H1 (cell line): ENCODE measurements around the gene COL20A1. TPM values are rescaled to one million over a fixed set of nuclear protein-coding genes. Genes with fewer than 3 reads are reported as not detected.
A peak's percentile ranks its signal among the peaks of the same experiment; 100 is the strongest.

ENCODE experiments used
- CTCF ChIA-PET: fragments of 300-600 bp; sonication (Branson Sonifier 250); formaldehyde crosslinking; loops from one replicate; lab custom pipeline; 2021; ENCODE audit not compliant: partially characterized antibody; lab: Charles Lee
- POLR2A ChIA-PET: fragments of 300-600 bp; sonication (Branson Sonifier 250); formaldehyde crosslinking; loops from one replicate; lab custom pipeline; 2021; ENCODE audit warnings: inconsistent platforms; ENCODE audit not compliant: partially characterized antibody; lab: Charles Lee
- DNase-seq, 2 experiments: peaks; one replicate each; pipeline versions ENCODE4 v3.0.0 to v3.0.0-alpha.2; 2010 to 2022; ENCODE audit warnings: low spot score in 2 of 2, low read depth in 1 of 2, mixed read lengths in 1 of 2
- FAIRE-seq: peaks from 2 replicates; lab custom pipeline; 2011; peaks lifted over from hg19 to GRCh38; lab: Jason Lieb, UNC
- H2AFZ ChIP-seq: 2 replicates; pipeline ENCODE4 v1.8.1; 2012; ENCODE audit warnings: low read length, inconsistent platforms
- H2AK5ac ChIP-seq: 2 replicates; pipeline ENCODE4 v1.6.1; 2013; ENCODE audit warnings: low read depth, low read length
- H2BK120ac ChIP-seq: replicated peaks from 2 replicates; pipeline ENCODE3; 2013; ENCODE audit warnings: low read depth, low read length, inconsistent platforms
- H2BK12ac ChIP-seq: 2 replicates; pipeline ENCODE4 v1.6.1; 2013; ENCODE audit warnings: low read depth, low read length
- H2BK15ac ChIP-seq: 2 replicates; pipeline ENCODE4 v1.6.1; 2013; ENCODE audit warnings: low read length
- H2BK20ac ChIP-seq: 2 replicates; pipeline ENCODE4 v1.6.1; 2013; ENCODE audit warnings: low read length
- H2BK5ac ChIP-seq: 2 replicates; pipeline ENCODE4 v1.6.1; 2013; ENCODE audit warnings: low read depth, low read length
- H3K14ac ChIP-seq: 2 replicates; pipeline ENCODE4 v1.6.1; 2013; ENCODE audit warnings: inconsistent platforms; ENCODE audit not compliant: insufficient read length
- H3K18ac ChIP-seq: 2 replicates; pipeline ENCODE4 v1.6.1; 2013; ENCODE audit warnings: low read length; ENCODE audit errors: extremely low read depth
- H3K23ac ChIP-seq: 2 replicates; pipeline ENCODE4 v1.6.1; 2013; ENCODE audit warnings: inconsistent platforms; ENCODE audit not compliant: insufficient read length
- H3K23me2 ChIP-seq: 2 replicates; pipeline ENCODE4 v1.6.1; 2013; ENCODE audit warnings: low read depth, low read length
- H3K27ac ChIP-seq: 2 replicates; pipeline ENCODE4 v1.6.1; 2011; ENCODE audit warnings: low read depth, low read length, inconsistent platforms
- H3K27me3 ChIP-seq, 4 experiments: replicated peaks in 1 of 4; 1 replicate in 1 of 4; 2 replicates in 3 of 4; pipeline versions ENCODE4 v1.6.1 to v1.8.1; 2011 to 2013; ENCODE audit warnings: low read length in 3 of 4, mild to moderate bottlenecking in 3 of 4, inconsistent platforms in 2 of 4, mixed read lengths in 2 of 4, moderate library complexity in 1 of 4; ENCODE audit not compliant: control insufficient read depth in 3 of 4, insufficient read depth in 3 of 4; ENCODE audit errors: extremely low read depth in 1 of 4
- H3K36me3 ChIP-seq, 4 experiments: 2 replicates each; pipeline versions ENCODE4 v1.6.1 to v1.8.1; 2011 to 2013; ENCODE audit warnings: mild to moderate bottlenecking in 4 of 4, low read length in 3 of 4, moderate library complexity in 2 of 4, control low read depth in 1 of 4, inconsistent platforms in 1 of 4; ENCODE audit not compliant: insufficient read depth in 4 of 4, control insufficient read depth in 2 of 4
- H3K4ac ChIP-seq: replicated peaks from 2 replicates; pipeline ENCODE3; 2013; ENCODE audit warnings: low read length, low read depth, mixed read lengths, inconsistent platforms; ENCODE audit not compliant: insufficient read length
- H3K4me1 ChIP-seq, 4 experiments: replicated peaks in 1 of 4; 1 replicate in 1 of 4; 2 replicates in 3 of 4; pipeline versions ENCODE4 v1.6.1 to v1.8.1; 2011 to 2013; ENCODE audit warnings: low read length in 3 of 4, inconsistent platforms in 2 of 4, mixed read lengths in 1 of 4; ENCODE audit not compliant: insufficient read depth in 4 of 4, control insufficient read depth in 3 of 4
- H3K4me2 ChIP-seq, 2 experiments: 2 replicates each; pipeline versions ENCODE4 v1.6.1 to v1.8.1; 2011 to 2013; ENCODE audit warnings: low read depth in 2 of 2, low read length in 2 of 2, control low read depth in 1 of 2, inconsistent platforms in 1 of 2, mild to moderate bottlenecking in 1 of 2; ENCODE audit not compliant: insufficient read depth in 1 of 2
- H3K4me3 ChIP-seq, 4 experiments: fragments of 200-600, 300-600 bp in 1 of 4; sonication (generic), shearing (Covaris generic), sonication (Bioruptor Twin) in 1 of 4; 2 replicates each; pipeline versions ENCODE4 v1.5.1 to v1.8.1; 2011 to 2016; ENCODE audit warnings: low read length in 4 of 4, low read depth in 3 of 4, control low read depth in 2 of 4, inconsistent platforms in 2 of 4, mild to moderate bottlenecking in 2 of 4, mixed read lengths in 1 of 4, moderate library complexity in 1 of 4; ENCODE audit not compliant: insufficient read depth in 2 of 4; ENCODE audit errors: extremely low read depth in 1 of 4
- H3K56ac ChIP-seq: replicated peaks from 2 replicates; pipeline ENCODE3; 2013; ENCODE audit warnings: low read depth, mild to moderate bottlenecking, mixed read lengths, low read length, inconsistent platforms; ENCODE audit not compliant: insufficient read length
- H3K79me1 ChIP-seq: 2 replicates; pipeline ENCODE4 v1.6.1; 2013; ENCODE audit warnings: low read depth, low read length, control low read depth
- H3K79me2 ChIP-seq, 2 experiments: 2 replicates each; pipeline versions ENCODE4 v1.6.1 to v1.8.1; 2012 to 2013; ENCODE audit warnings: low read length in 2 of 2, mild to moderate bottlenecking in 2 of 2, inconsistent platforms in 1 of 2; ENCODE audit not compliant: insufficient read depth in 2 of 2, control insufficient read depth in 1 of 2
- H3K9ac ChIP-seq, 4 experiments: replicated peaks in 1 of 4; 1 replicate in 1 of 4; 2 replicates in 3 of 4; pipeline versions ENCODE4 v1.6.1 to v1.8.1; 2011 to 2013; ENCODE audit warnings: low read depth in 3 of 4, low read length in 3 of 4, control low read depth in 2 of 4, mild to moderate bottlenecking in 2 of 4, moderate library complexity in 2 of 4, inconsistent platforms in 1 of 4; ENCODE audit errors: extremely low read depth in 1 of 4
- H3K9me3 ChIP-seq, 2 experiments: 2 replicates each; pipeline versions ENCODE4 v1.6.1 to v1.8.1; 2012 to 2013; ENCODE audit warnings: mild to moderate bottlenecking in 2 of 2, moderate library complexity in 2 of 2, control low read depth in 1 of 2, inconsistent platforms in 1 of 2, low read depth in 1 of 2, low read length in 1 of 2, mixed read lengths in 1 of 2; ENCODE audit not compliant: insufficient read depth in 2 of 2
- H4K20me1 ChIP-seq, 2 experiments: replicated peaks in 1 of 2; 2 replicates each; pipeline versions ENCODE3 to v1.8.1; 2011 to 2013; ENCODE audit warnings: inconsistent platforms in 2 of 2, low read length in 2 of 2, mild to moderate bottlenecking in 1 of 2; ENCODE audit not compliant: insufficient read depth in 2 of 2, control insufficient read depth in 1 of 2
- H4K5ac ChIP-seq: 2 replicates; pipeline ENCODE4 v1.6.1; 2013; ENCODE audit warnings: low read length, low read depth, mixed read lengths, inconsistent platforms; ENCODE audit not compliant: insufficient read length
- H4K8ac ChIP-seq: 2 replicates; pipeline ENCODE4 v1.8.0; 2013; ENCODE audit warnings: mild to moderate bottlenecking, moderate library complexity, low read length, inconsistent platforms; ENCODE audit not compliant: insufficient read depth; ENCODE audit errors: extremely low read depth
- H4K91ac ChIP-seq: replicated peaks from 2 replicates; pipeline ENCODE3; 2013; ENCODE audit warnings: low read length, mixed read lengths, inconsistent platforms; ENCODE audit not compliant: insufficient read length
- BRCA1 ChIP-seq: IDR thresholded peaks from 2 replicates; pipeline ENCODE4 v1.6.1; 2012; ENCODE audit warnings: low read depth, low read length, improper control_type of control experiment
- CBX5 ChIP-seq: fragments of 300-800, 300-1000 bp; sonication (generic); IDR thresholded peaks from 2 replicates; pipeline ENCODE4 v1.7.1; 2016; ENCODE audit warnings: antibody characterized with exemption, low read length, low read depth
- CHD1 ChIP-seq: IDR thresholded peaks from 2 replicates; pipeline ENCODE4 v1.6.1; 2012; ENCODE audit warnings: low read depth, low read length, improper control_type of control experiment
- HDAC6 ChIP-seq: IDR thresholded peaks from one replicate; pipeline ENCODE4 v1.7.1; 2012; ENCODE audit warnings: low read depth, mild to moderate bottlenecking, inconsistent platforms, low read length, moderate library complexity
- KDM4A ChIP-seq: IDR thresholded peaks from one replicate; pipeline ENCODE4 v1.7.1; 2012; ENCODE audit warnings: low read depth, mild to moderate bottlenecking, moderate library complexity, low read length, inconsistent platforms; ENCODE audit not compliant: severe bottlenecking
- MAFK ChIP-seq: IDR thresholded peaks from 2 replicates; pipeline ENCODE4 v1.6.1; 2012; ENCODE audit warnings: low read depth, mild to moderate bottlenecking, improper control_type of control experiment, low read length
- RBBP5 ChIP-seq: IDR thresholded peaks from 2 replicates; pipeline ENCODE4 v1.7.1; 2012; ENCODE audit warnings: low read depth, mild to moderate bottlenecking, inconsistent platforms, low read length, moderate library complexity, borderline replicate concordance
- RXRA ChIP-seq: IDR thresholded peaks from 2 replicates; pipeline ENCODE4 v1.6.1; 2011; ENCODE audit warnings: low read depth, mild to moderate bottlenecking, low read length, moderate library complexity; ENCODE audit not compliant: insufficient read depth
- SRF ChIP-seq: IDR thresholded peaks from 2 replicates; pipeline ENCODE4 v1.6.1; 2011; ENCODE audit warnings: mild to moderate bottlenecking, low read depth, low read length, moderate library complexity
- YY1 ChIP-seq: IDR thresholded peaks from 2 replicates; pipeline ENCODE4 v1.6.1; 2011; ENCODE audit warnings: low read depth, mild to moderate bottlenecking, low read length
- ZNF274 ChIP-seq: IDR thresholded peaks from 2 replicates; pipeline ENCODE4 v1.7.0; 2012; ENCODE audit warnings: low read length, borderline replicate concordance; ENCODE audit errors: extremely low read depth
- WGBS, 2 experiments: shearing (Covaris generic) in 1 of 2; methylation state at CpG; one replicate each; pipeline versions ENCODE4 v1.1.6 to v1.1.7; 2013 to 2015; ENCODE audit warnings: low lambda C conversion rate in 2 of 2, mixed read lengths in 2 of 2, inconsistent platforms in 1 of 2, low coverage in 1 of 2, missing lambda C conversion rate in 1 of 2; ENCODE audit not compliant: insufficient replicate concordance in 2 of 2, insufficient coverage in 1 of 2, insufficient read length in 1 of 2; ENCODE audit errors: extremely low coverage in 1 of 2, missing lambda C conversion rate in 1 of 2; 5-methylcytosine and 5-hydroxymethylcytosine counted together
- polyA plus RNA-seq, 7 experiments: library from polyadenylated mRNA; depleted of rRNA in 3 of 7; stranded (reverse) in 5 of 7; unstranded in 2 of 7; fragments of >200 nt in 5 of 7; fragments of 200-250 nt in 2 of 7; gene quantifications; 1 replicate in 5 of 7; 2 replicates in 1 of 7; 4 replicates in 1 of 7; pipeline versions ENCODE4 v1.2.1 to v1.2.3, GENCODE V29; 2011 to 2013; ENCODE audit warnings: missing spikeins in 2 of 7, mixed read lengths in 2 of 7
- total RNA-seq: library from RNA; stranded (reverse); fragmentation: NEBNext Ultra II Directional; extraction: Animal tissue kit (Norgen Biotek cat#: 25700); gene quantifications from 2 replicates; pipeline ENCODE4 v1.2.1, GENCODE V29; 2021
- TF ChIP-seq, protein P1 (sequence below): IDR thresholded peaks from 2 replicates; pipeline ENCODE4 v1.6.1; 2011; ENCODE audit warnings: low read depth, mild to moderate bottlenecking, low read length; ENCODE audit not compliant: insufficient read depth
- TF ChIP-seq, protein P2 (sequence below): IDR thresholded peaks from 2 replicates; pipeline ENCODE4 v1.6.1; 2012; ENCODE audit warnings: inconsistent platforms

The COL20A1 gene
- total and polyA plus RNA-seq, 2 of the 8 experiments (the other 6 are each of a cell fraction or from before 2014, with no cell fraction given) = 0.19 to 0.21 TPM

DNA sequence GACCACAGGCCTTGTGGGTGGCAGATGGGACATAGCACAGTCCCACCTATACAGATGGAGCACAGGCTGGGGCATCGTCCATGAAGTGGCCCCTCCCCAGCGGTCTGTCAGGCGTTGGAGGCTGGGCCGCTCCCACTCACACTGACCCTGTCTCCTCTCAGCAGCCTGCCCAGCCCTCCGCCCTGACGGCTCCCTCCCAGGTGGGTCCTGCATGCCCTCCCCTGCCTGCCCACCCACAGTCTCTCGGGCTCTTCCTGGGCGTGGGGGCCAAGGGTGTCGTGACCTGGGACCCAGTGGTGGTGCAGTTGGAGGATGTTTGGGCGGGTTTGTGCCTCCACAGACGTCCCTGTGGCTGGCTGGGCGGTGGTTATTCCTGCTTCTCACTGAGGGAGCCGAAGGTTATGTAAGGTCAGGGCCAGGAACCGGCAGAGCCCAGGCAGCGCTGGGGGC, 22.3 kb downstream of the COL20A1 start:
- Histone ChIP-seq H2BK15ac (no peak overlapping the region), H3K23ac (no peak overlapping the region), H3K18ac (no peak overlapping the region), H3K9ac (no peak overlapping the region), H2BK120ac (no peak overlapping the region), H4K91ac (peak overlapping the region; percentile 65), H3K79me1 (no peaks in the 10 kb centered on the region), H2BK12ac (0 out of 2 replicates have a peak overlapping the region, but pooled peaks have one; percentile 39), H4K5ac (no peak overlapping the region), H4K20me1 (no peaks in the 10 kb centered on the region), H3K79me2 (no peaks in the 10 kb centered on the region), H2BK5ac (no peak overlapping the region), H3K4me1 (no peaks in the 10 kb centered on the region), H3K14ac (no peak overlapping the region), H4K8ac (no peak overlapping the region; the same call in 1 of the 2 replicates), H3K36me3 (no peaks in the 10 kb centered on the region; a peak in 1 of 8 replicates), H3K9me3 (no peaks in the 10 kb centered on the region), H2AK5ac (no peak overlapping the region), H3K23me2 (no peaks in the 10 kb centered on the region), H2BK20ac (no peak overlapping the region), H2AFZ (no peak overlapping the region), H3K4me2 (no peak overlapping the region), H3K56ac (no peak overlapping the region), H3K27ac (no peak overlapping the region), H3K4me3 (no peak overlapping the region), H3K27me3 (no peaks in the 10 kb centered on the region), H3K4ac (no peak overlapping the region)
- ChIA-PET CTCF (interaction anchor here (3.5 kb wide), 1 partner anchor 66 kb away, joined by 30 read pairs; no protein-coding TSS in a partner anchor), POLR2A (interaction anchor here (1.1 kb wide), 1 partner anchor 63 kb away, joined by 4 read pairs; no protein-coding TSS in a partner anchor)
- FAIRE-seq (no peak), DNase-seq (no peak)
- WGBS, 2 experiments = 77% methylated on average over 13 of the region's 15 CpGs; no CpG with 5 or more reads in 1 of the 2 experiments
- no peak for TF ChIP-seq RXRA
- TF ChIP-seq SRF = no peak
- no peak for TF ChIP-seq CHD1
- TF ChIP-seq RBBP5 = no peak
- no peak for TF ChIP-seq ZNF274
- TF ChIP-seq, protein P1, sequence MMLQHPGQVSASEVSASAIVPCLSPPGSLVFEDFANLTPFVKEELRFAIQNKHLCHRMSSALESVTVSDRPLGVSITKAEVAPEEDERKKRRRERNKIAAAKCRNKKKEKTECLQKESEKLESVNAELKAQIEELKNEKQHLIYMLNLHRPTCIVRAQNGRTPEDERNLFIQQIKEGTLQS = no peak
- no peak for TF ChIP-seq HDAC6
- no peak for TF ChIP-seq YY1
- no peak for TF ChIP-seq MAFK
- no peak for TF ChIP-seq CBX5
- TF ChIP-seq BRCA1 = no peak
- TF ChIP-seq, protein P2, sequence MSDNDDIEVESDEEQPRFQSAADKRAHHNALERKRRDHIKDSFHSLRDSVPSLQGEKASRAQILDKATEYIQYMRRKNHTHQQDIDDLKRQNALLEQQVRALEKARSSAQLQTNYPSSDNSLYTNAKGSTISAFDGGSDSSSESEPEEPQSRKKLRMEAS = no peak
- no peak for TF ChIP-seq KDM4A
